ENCODE measurements around the gene MGMT.

Gene MGMT

GRCh38 chr10:129775681-129776080 lies 308.6 kb downstream of the MGMT start:
- no peak for DNase-seq (ENCODE audit: low read depth, low spot score)

GRCh38 chr10:129777687-129778086 lies 310.6 kb downstream of the MGMT start:
- no peak for DNase-seq (ENCODE audit: low read depth, low spot score)
- H3K27ac ChIP-seq: no peak overlapping the region

More at GRCh38 chr10:129775681-129776080, 308.6 kb downstream of the MGMT start:
- no peak overlapping the region for H3K27ac ChIP-seq

- no peak overlapping the region for H3K27ac ChIP-seq
Observed at GRCh38 chr10:129778571-129778970, 311.5 kb downstream of the MGMT start.

GRCh38 chr10:129779126-129780111 lies 312.4 kb downstream of the MGMT start:
- DNase-seq (ENCODE audit: low read depth, low spot score): no peak
- H3K27ac ChIP-seq: no peak overlapping the region

More at GRCh38 chr10:129778571-129778970, 311.5 kb downstream of the MGMT start:
- no peak for DNase-seq (ENCODE audit: low read depth, low spot score)

GRCh38 chr10:129780198-129780597 lies 313.2 kb downstream of the MGMT start:
- H3K27ac ChIP-seq: no peak overlapping the region
- DNase-seq (ENCODE audit: low read depth, low spot score): no peak

- DNase-seq (ENCODE audit: low read depth, low spot score): no peak
- H3K27ac ChIP-seq: no peak overlapping the region
Observed at GRCh38 chr10:129780901-129781795, 314.1 kb downstream of the MGMT start.

GRCh38 chr10:129784291-129784690 lies 317.2 kb downstream of the MGMT start:
- H3K27ac ChIP-seq: no peak overlapping the region

GRCh38 chr10:129784891-129785290 lies 317.9 kb downstream of the MGMT start:
- DNase-seq (ENCODE audit: low read depth, low spot score): no peak
- H3K27ac ChIP-seq: no peak overlapping the region

More at GRCh38 chr10:129784291-129784690, 317.2 kb downstream of the MGMT start:
- no peak for DNase-seq (ENCODE audit: low read depth, low spot score)

GRCh38 chr10:129785536-129785981 lies 318.5 kb downstream of the MGMT start:
- DNase-seq (ENCODE audit: low read depth, low spot score): no peak
- no peak overlapping the region for H3K27ac ChIP-seq

- H3K27ac ChIP-seq: no peak overlapping the region
- no peak for DNase-seq (ENCODE audit: low read depth, low spot score)
Observed at GRCh38 chr10:129786216-129786615, 319.2 kb downstream of the MGMT start.

- H3K27ac ChIP-seq: no peak overlapping the region
- DNase-seq (ENCODE audit: low read depth, low spot score): no peak
Observed at GRCh38 chr10:129787557-129787956, 320.5 kb downstream of the MGMT start.

- no peak for DNase-seq (ENCODE audit: low read depth, low spot score)
- H3K27ac ChIP-seq: no peak overlapping the region
Observed at GRCh38 chr10:129788215-129788614, 321.2 kb downstream of the MGMT start.

GRCh38 chr10:129790715-129791446 lies 323.8 kb downstream of the MGMT start:
- H3K27ac ChIP-seq: no peak overlapping the region
- DNase-seq (ENCODE audit: low read depth, low spot score): no peak

- no peak overlapping the region for H3K27ac ChIP-seq
- no peak for DNase-seq (ENCODE audit: low read depth, low spot score)
Observed at GRCh38 chr10:129792141-129792540, 325.1 kb downstream of the MGMT start.

- H3K27ac ChIP-seq: no peak overlapping the region
- DNase-seq (ENCODE audit: low read depth, low spot score): no peak
Observed at GRCh38 chr10:129792864-129793263, 325.8 kb downstream of the MGMT start.

GRCh38 chr10:129793479-129793878 lies 326.4 kb downstream of the MGMT start:
- DNase-seq (ENCODE audit: low read depth, low spot score): no peak

GRCh38 chr10:129793996-129794395 lies 327.0 kb downstream of the MGMT start:
- DNase-seq (ENCODE audit: low read depth, low spot score): no peak
- no peak overlapping the region for H3K27ac ChIP-seq

More at GRCh38 chr10:129793479-129793878, 326.4 kb downstream of the MGMT start:
- H3K27ac ChIP-seq: no peak overlapping the region

- H3K27ac ChIP-seq: no peak overlapping the region
- no peak for DNase-seq (ENCODE audit: low read depth, low spot score)
Observed at GRCh38 chr10:129796710-129797420, 329.8 kb downstream of the MGMT start.

GRCh38 chr10:129799942-129800341 lies 332.9 kb downstream of the MGMT start:
- H3K27ac ChIP-seq: no peak overlapping the region
- no peak for DNase-seq (ENCODE audit: low read depth, low spot score)
